Gastrocnemius medialis (tissue), 4 donors: ENCODE measurements around the gene STXBP2.

ENCODE experiments used
- CTCF ChIP-seq, 5 experiments: fragments of 450-650 bp in 3 of 5; fragments of 200-600 bp in 2 of 5; sonication (generic) in 2 of 5; IDR thresholded peaks in 4 of 5; conservative IDR thresholded peaks in 1 of 5; 1 replicate in 4 of 5; 2 replicates in 1 of 5; pipeline ENCODE4 v1.5.1; 2016 to 2019; ENCODE audit warnings: antibody characterized with exemption in 5 of 5, mild to moderate bottlenecking in 3 of 5, moderate library complexity in 3 of 5
- POLR2A ChIP-seq, 2 donors: fragments of 450-650 bp; IDR thresholded peaks; one replicate each; pipeline ENCODE4 v1.6.1; 2017; ENCODE audit warnings: antibody characterized with exemption in 2 of 2, mild to moderate bottlenecking in 2 of 2, moderate library complexity in 2 of 2

GRCh38 chr19:7625763-7626372 is 11.0 kb upstream of the STXBP2 start:
- TF ChIP-seq POLR2A (IDR thresholded peaks at IDR 0.05) (no peak), CTCF (IDR thresholded peaks at IDR 0.05 in 4 of 5, conservative IDR thresholded peaks at IDR 0.05 in 1 of 5) (no peak)
